Kidney epithelial cell (primary cell): Measurements from ENCODE around the gene CSAD. TPM values are rescaled to one million over a fixed set of nuclear protein-coding genes. Genes with fewer than 3 reads are reported as not detected.

Source experiments
- DNase-seq: peaks from one replicate; pipeline ENCODE4 v3.0.0-alpha.2; 2010; ENCODE audit warnings: low read depth
- H3K27me3 ChIP-seq: 2 replicates; pipeline ENCODE4 v1.6.0; 2011; ENCODE audit warnings: low read length; ENCODE audit not compliant: control insufficient read depth, insufficient read depth
- H3K36me3 ChIP-seq: 2 replicates; pipeline ENCODE4 v1.5.1; 2011; ENCODE audit warnings: low read length; ENCODE audit not compliant: control insufficient read depth, insufficient read depth
- H3K4me3 ChIP-seq: 2 replicates; pipeline ENCODE4 v1.5.1; 2011; ENCODE audit warnings: low read depth, mild to moderate bottlenecking, control low read depth, low read length
- total RNA-seq: library from RNA; depleted of rRNA; stranded (reverse); fragments of >200 nt; gene quantifications from 2 replicates; pipeline ENCODE4 v1.2.3, GENCODE V29; 2015
- TF ChIP-seq, protein P1 (sequence below): IDR thresholded peaks from 2 replicates; pipeline ENCODE4 v1.5.1; 2011; ENCODE audit warnings: mild to moderate bottlenecking, moderate library complexity, low read length, control low read depth, inconsistent platforms; ENCODE audit not compliant: insufficient read depth, poor library complexity, severe bottlenecking

CSAD gene
- total RNA-seq, 1 donor from 2014 or later, result 9.1 TPM

DNA sequence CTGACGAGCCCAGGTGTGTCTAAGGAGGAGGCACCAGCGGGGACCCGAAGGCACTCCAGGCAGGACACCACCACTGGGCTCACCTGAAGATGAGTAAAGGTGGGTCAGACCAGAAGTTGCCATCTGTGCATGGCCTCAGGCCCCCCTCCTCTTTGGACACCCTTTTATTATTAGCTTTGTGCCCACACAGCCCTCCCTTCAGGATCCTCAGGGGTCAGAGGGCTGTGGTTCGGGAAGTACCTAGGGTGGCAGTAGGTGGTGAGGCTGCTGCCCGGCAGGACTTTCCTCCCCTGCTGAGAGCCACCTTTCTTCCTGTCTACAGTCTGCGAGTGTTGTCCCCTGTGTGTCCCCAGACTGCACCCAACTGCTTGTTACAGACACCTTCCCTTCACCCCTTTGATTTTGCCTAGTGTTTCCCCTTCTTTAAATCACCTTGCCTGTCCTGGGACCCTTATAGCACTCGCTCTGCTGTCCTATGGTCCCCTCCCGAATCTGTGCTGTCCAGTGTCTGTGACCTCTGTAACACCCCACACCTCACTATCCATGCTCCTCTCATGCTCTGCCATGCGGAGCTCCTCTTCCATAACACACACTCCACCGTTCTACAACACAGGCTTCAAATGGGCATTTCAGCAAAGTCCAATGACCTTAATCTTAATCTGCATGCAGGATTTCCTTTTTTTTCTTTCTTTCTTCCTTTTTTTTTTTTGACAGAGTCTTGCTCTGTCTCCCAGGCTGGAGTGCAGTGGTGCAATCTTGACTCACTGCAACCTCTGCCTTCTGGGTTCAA, 51.8 kb downstream of the CSAD start:
- TF ChIP-seq, protein P1, sequence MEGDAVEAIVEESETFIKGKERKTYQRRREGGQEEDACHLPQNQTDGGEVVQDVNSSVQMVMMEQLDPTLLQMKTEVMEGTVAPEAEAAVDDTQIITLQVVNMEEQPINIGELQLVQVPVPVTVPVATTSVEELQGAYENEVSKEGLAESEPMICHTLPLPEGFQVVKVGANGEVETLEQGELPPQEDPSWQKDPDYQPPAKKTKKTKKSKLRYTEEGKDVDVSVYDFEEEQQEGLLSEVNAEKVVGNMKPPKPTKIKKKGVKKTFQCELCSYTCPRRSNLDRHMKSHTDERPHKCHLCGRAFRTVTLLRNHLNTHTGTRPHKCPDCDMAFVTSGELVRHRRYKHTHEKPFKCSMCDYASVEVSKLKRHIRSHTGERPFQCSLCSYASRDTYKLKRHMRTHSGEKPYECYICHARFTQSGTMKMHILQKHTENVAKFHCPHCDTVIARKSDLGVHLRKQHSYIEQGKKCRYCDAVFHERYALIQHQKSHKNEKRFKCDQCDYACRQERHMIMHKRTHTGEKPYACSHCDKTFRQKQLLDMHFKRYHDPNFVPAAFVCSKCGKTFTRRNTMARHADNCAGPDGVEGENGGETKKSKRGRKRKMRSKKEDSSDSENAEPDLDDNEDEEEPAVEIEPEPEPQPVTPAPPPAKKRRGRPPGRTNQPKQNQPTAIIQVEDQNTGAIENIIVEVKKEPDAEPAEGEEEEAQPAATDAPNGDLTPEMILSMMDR, result no peak
- no peak for DNase-seq
- Histone ChIP-seq H3K4me3 (no peak overlapping the region), H3K27me3 (peaks cover 2% of the 10 kb centered on the region), H3K36me3 (no peaks in the 10 kb centered on the region)

DNA sequence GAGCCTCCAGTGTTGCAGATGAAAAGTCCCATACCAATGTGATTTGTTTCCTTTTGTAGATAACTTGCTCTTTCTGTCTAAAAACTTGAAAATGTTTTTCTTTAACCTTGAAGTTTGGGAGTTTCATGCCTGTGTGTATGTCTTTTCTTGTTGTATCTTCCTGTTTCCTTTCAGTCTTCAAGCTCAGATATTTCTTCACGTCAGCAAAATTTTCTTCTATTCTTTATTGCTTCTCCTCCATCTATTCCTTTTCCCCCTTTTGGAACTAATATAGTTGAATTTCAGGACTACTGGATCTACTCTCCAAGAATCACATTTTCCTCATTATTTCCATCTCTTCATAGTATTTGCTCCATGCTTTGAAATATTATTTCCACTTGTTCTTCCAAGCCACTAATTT, 53.6 kb downstream of the CSAD start:
- no peaks in the 10 kb centered on the region for H3K36me3 ChIP-seq
- no peak for DNase-seq
- H3K4me3 ChIP-seq, result no peak overlapping the region
- H3K27me3 ChIP-seq, result peaks cover 2% of the 10 kb centered on the region
- TF ChIP-seq, protein P1, result no peak

DNA sequence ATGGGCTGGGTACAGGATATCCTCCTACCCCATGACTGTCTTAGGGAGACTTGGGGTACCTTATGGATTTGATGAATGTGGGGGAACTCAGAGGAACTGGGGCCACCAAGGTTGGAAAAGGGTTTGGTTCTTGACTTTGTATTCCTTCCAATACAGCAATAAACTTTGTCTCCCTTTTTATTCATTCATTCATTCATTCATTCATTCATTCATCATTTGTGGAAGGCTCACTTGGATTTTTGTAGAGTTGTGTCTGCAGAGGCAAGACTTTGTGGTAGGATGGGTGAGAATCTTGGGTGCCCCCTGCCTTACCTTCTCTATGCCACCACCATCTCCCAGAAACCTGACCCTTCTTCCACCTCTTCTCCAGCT, 56.4 kb downstream of the CSAD start:
- no peaks in the 10 kb centered on the region for H3K36me3 ChIP-seq
- H3K27me3 ChIP-seq, result peaks cover 2% of the 10 kb centered on the region
- H3K4me3 ChIP-seq, result no peak overlapping the region
- TF ChIP-seq, protein P1, result no peak
- no peak for DNase-seq

DNA sequence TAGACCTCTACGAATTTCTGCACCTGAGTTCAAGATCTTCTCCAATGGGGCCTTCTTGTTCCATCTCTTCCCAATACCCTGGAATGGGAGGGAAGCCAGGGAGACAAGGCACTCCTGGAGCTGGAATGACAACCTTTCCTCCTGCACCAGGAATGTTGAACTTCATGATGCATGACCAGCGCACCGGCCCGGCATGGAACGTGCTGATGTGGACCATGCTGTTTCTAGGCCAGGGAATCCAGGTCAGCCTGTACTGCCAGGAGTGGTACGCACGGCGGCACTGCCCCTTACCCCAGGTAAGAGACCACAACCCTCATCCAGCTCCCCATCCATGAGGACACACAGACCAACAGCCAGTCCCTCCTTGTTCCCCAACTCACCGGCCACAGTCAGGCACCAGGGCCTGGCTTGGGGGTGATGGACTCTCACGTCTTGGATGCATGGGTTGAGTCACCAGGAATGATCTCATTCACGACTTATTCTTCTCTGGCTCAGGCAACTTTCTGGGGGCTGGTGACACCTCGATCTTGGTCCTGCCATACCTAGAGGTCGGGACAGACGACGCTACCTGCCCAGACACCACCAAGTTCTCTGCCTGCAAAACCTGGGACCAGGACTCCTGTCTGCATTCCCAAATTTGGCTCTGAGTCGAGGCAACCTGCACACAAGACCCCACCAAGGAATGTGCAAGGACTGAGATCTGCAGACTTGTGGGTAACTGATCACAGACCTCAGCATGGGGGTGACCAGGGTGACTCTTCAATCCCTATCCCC, 57.0 kb downstream of the CSAD start:
- Histone ChIP-seq H3K4me3 (no peak overlapping the region), H3K27me3 (peaks cover 2% of the 10 kb centered on the region), H3K36me3 (no peaks in the 10 kb centered on the region)
- TF ChIP-seq, protein P1, result no peak
- no peak for DNase-seq

DNA sequence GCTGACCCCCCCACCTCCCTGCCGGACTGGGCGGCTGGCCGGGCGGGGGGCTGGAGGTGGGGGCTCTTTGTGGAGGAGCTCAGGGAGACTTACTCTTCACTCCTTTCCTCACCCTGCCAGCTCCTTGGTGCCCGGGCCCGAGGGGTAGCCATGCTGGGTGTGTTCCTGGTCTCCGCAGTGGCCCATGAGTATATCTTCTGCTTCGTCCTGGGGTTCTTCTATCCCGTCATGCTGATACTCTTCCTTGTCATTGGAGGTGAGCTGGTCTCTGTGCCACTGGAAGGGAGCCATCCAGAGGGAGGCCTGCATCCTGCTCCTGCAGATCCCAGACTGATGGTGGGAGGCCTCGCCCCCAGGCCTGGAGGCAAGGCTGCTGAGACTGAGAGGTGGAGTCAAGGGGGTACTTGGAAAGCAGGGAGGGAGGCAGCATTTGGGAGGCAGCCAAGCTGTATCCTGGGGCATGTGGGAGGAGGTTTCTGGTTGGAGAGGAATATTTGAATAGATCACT, 57.7 kb downstream of the CSAD start:
- no peak for DNase-seq
- peaks cover 2% of the 10 kb centered on the region for H3K27me3 ChIP-seq
- TF ChIP-seq, protein P1, result no peak
- H3K4me3 ChIP-seq, result no peak overlapping the region
- H3K36me3 ChIP-seq, result no peaks in the 10 kb centered on the region
